HepG2 (cell line): Measurements from ENCODE around the gene BATF. TPM values are rescaled to one million over a fixed set of nuclear protein-coding genes. Genes with fewer than 3 reads are reported as not detected.

Source experiments
- DMAP1 ChIP-seq: IDR thresholded peaks from 2 replicates; pipeline ENCODE4 v1.6.1; 2016
- HIVEP1 ChIP-seq: sonication (generic); formaldehyde crosslinking; IDR thresholded peaks from 2 replicates; pipeline ENCODE4 v1.4.0; 2020; ENCODE audit warnings: mild to moderate bottlenecking, missing genetic modification reagents
- MAFG ChIP-seq: sonication (generic); formaldehyde crosslinking; IDR thresholded peaks from 2 replicates; pipeline ENCODE4 v1.5.1; 2020; ENCODE audit warnings: mild to moderate bottlenecking, missing genetic modification reagents
- POLR2A ChIP-seq, 2 experiments: IDR thresholded peaks; 2 replicates each; pipeline ENCODE4 v1.6.1; 2011; ENCODE audit warnings: low read depth in 2 of 2, low read length in 2 of 2, mild to moderate bottlenecking in 1 of 2, moderate library complexity in 1 of 2; ENCODE audit not compliant: insufficient read depth in 1 of 2
- ZFY ChIP-seq: sonication (generic); formaldehyde crosslinking; IDR thresholded peaks from 2 replicates; pipeline ENCODE4 v1.4.0; 2020; ENCODE audit warnings: missing genetic modification reagents
- ZNF136 ChIP-seq: sonication (generic); formaldehyde crosslinking; IDR thresholded peaks from 2 replicates; pipeline ENCODE4 v1.8.1; 2022; ENCODE audit warnings: low read depth, mild to moderate bottlenecking, moderate library complexity, missing genetic modification reagents
- ZNF441 ChIP-seq: sonication (generic); formaldehyde crosslinking; IDR thresholded peaks from 2 replicates; pipeline ENCODE4 v1.7.0; 2021; ENCODE audit warnings: missing genetic modification reagents, borderline replicate concordance
- ZNF570 ChIP-seq: sonication (generic); formaldehyde crosslinking; IDR thresholded peaks from 2 replicates; pipeline ENCODE4 v1.4.0; 2020; ENCODE audit warnings: mild to moderate bottlenecking, missing genetic modification reagents, borderline replicate concordance
- ZNF598 ChIP-seq: sonication (generic); formaldehyde crosslinking; IDR thresholded peaks from 2 replicates; pipeline ENCODE4 v1.5.1; 2020; ENCODE audit warnings: mild to moderate bottlenecking, missing genetic modification reagents, borderline replicate concordance
- ZNF615 ChIP-seq: sonication (generic); formaldehyde crosslinking; IDR thresholded peaks from 2 replicates; pipeline ENCODE4 v1.5.0; 2020; ENCODE audit warnings: mild to moderate bottlenecking, missing genetic modification reagents, borderline replicate concordance
- ZNF761 ChIP-seq: sonication (generic); formaldehyde crosslinking; conservative IDR thresholded peaks from 2 replicates; pipeline ENCODE4 v1.4.0; 2020; ENCODE audit warnings: mild to moderate bottlenecking, missing genetic modification reagents
- ZSCAN31 ChIP-seq: sonication (generic); formaldehyde crosslinking; IDR thresholded peaks from 2 replicates; pipeline ENCODE4 v1.5.0; 2020; ENCODE audit warnings: low read depth, mild to moderate bottlenecking, missing genetic modification reagents
- polyA plus RNA-seq, 8 experiments: library from polyadenylated mRNA; depleted of rRNA in 3 of 8; stranded (reverse) in 7 of 8; unstranded in 1 of 8; fragments of >200 nt; fragmentation: Illumina TruSeq in 4 of 8; extraction: Trizol in 4 of 8; gene quantifications; 2 replicates each; pipeline versions ENCODE4 v1.2.1 to v1.2.3, GENCODE V29; 2011 to 2016; ENCODE audit warnings: low read depth in 4 of 8, missing spikeins in 1 of 8, mixed read lengths in 1 of 8; ENCODE audit not compliant: insufficient read depth in 1 of 8
- total RNA-seq, 5 experiments: library from RNA; depleted of rRNA; stranded (reverse); fragments of >200 nt; fragmentation: Illumina TruSeq; extraction: Trizol; gene quantifications; 2 replicates each; pipeline ENCODE4 v1.2.3, GENCODE V29; 2016; ENCODE audit warnings: low read depth in 1 of 5
- TF ChIP-seq, protein P1 (sequence below): sonication (generic); formaldehyde crosslinking; IDR thresholded peaks from 2 replicates; pipeline ENCODE4 v1.5.0; 2020; ENCODE audit warnings: missing genetic modification reagents
- TF ChIP-seq, protein P2 (sequence below): sonication (generic); formaldehyde crosslinking; conservative IDR thresholded peaks from 2 replicates; pipeline ENCODE4 v1.4.0; 2020; ENCODE audit warnings: missing genetic modification reagents
- TF ChIP-seq, protein P3 (sequence below): sonication (generic); formaldehyde crosslinking; IDR thresholded peaks from 2 replicates; pipeline ENCODE4 v1.8.0; 2022; ENCODE audit warnings: mild to moderate bottlenecking, missing genetic modification reagents; ENCODE audit not compliant: insufficient replicate concordance
- TF ChIP-seq, protein P4 (sequence below): sonication (generic); formaldehyde crosslinking; conservative IDR thresholded peaks from 2 replicates; pipeline ENCODE4 v1.4.0; 2020; ENCODE audit warnings: mild to moderate bottlenecking, missing genetic modification reagents, moderate library complexity
- TF ChIP-seq, protein P5 (sequence below): sonication (generic); formaldehyde crosslinking; IDR thresholded peaks from 2 replicates; pipeline ENCODE4 v1.4.0; 2020; ENCODE audit warnings: missing genetic modification reagents
- TF ChIP-seq, protein P6 (sequence below): IDR thresholded peaks from 2 replicates; pipeline ENCODE4 v1.6.1; 2016; ENCODE audit warnings: mild to moderate bottlenecking, missing biosample characterization, missing genetic modification reagents

BATF gene
- total and polyA plus RNA-seq, 2 of the 13 experiments (the other 11 are each of a cell fraction or from before 2014, with no cell fraction given) = 0.22 to 0.37 TPM

DNA sequence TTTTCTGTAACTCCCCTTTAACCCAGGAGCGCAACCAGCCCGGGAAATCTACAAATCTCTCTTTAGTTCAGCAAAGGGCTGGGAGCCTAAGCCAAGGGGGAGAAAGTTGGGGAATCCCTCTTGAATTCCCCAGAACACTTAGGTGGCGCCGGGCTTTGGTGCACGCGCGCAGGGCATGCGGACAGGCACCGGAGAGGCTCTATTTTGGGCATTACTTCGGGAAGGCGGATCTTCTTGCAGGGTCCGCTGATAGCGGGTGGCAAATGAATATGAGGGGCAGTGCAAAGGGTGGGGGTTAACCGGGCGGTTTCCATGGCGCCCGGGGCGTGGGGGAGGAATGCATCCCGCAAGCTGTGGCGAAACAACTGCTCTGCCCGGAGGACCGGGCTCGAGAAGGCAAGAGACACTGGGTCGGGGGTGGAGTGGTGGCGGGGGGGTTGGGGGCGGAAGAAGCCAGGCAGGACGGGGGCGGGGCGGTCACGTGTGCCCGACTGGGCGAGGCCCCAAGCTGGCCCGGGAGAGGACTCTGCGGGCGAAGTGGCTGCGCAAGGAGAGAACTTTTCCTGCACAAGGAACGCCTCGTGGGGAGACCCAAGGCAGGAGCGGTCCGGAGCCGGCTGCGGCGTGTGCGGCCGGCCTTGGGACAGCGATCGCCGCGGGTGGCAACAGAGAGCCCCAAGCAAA lies 56.0 kb downstream of the BATF start, which contains the start of gene FLVCR2 (continued):
- TF ChIP-seq, protein P1, sequence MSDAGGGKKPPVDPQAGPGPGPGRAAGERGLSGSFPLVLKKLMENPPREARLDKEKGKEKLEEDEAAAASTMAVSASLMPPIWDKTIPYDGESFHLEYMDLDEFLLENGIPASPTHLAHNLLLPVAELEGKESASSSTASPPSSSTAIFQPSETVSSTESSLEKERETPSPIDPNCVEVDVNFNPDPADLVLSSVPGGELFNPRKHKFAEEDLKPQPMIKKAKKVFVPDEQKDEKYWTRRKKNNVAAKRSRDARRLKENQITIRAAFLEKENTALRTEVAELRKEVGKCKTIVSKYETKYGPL (CRISPR knock-in tag) = no peak
- TF ChIP-seq ZNF598 (CRISPR knock-in tag) = no peak
- TF ChIP-seq ZFY = peak; percentile 10; the same call in 1 of the 2 replicates
- TF ChIP-seq ZNF441 (CRISPR knock-in tag) = 0 out of 2 replicates have a peak, but pooled peaks have one; percentile 8
- TF ChIP-seq, protein P2, sequence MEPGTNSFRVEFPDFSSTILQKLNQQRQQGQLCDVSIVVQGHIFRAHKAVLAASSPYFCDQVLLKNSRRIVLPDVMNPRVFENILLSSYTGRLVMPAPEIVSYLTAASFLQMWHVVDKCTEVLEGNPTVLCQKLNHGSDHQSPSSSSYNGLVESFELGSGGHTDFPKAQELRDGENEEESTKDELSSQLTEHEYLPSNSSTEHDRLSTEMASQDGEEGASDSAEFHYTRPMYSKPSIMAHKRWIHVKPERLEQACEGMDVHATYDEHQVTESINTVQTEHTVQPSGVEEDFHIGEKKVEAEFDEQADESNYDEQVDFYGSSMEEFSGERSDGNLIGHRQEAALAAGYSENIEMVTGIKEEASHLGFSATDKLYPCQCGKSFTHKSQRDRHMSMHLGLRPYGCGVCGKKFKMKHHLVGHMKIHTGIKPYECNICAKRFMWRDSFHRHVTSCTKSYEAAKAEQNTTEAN (CRISPR knock-in tag) = no peak
- TF ChIP-seq, protein P3, sequence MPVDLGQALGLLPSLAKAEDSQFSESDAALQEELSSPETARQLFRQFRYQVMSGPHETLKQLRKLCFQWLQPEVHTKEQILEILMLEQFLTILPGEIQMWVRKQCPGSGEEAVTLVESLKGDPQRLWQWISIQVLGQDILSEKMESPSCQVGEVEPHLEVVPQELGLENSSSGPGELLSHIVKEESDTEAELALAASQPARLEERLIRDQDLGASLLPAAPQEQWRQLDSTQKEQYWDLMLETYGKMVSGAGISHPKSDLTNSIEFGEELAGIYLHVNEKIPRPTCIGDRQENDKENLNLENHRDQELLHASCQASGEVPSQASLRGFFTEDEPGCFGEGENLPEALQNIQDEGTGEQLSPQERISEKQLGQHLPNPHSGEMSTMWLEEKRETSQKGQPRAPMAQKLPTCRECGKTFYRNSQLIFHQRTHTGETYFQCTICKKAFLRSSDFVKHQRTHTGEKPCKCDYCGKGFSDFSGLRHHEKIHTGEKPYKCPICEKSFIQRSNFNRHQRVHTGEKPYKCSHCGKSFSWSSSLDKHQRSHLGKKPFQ (CRISPR knock-in tag) = no peak
- TF ChIP-seq, protein P4, sequence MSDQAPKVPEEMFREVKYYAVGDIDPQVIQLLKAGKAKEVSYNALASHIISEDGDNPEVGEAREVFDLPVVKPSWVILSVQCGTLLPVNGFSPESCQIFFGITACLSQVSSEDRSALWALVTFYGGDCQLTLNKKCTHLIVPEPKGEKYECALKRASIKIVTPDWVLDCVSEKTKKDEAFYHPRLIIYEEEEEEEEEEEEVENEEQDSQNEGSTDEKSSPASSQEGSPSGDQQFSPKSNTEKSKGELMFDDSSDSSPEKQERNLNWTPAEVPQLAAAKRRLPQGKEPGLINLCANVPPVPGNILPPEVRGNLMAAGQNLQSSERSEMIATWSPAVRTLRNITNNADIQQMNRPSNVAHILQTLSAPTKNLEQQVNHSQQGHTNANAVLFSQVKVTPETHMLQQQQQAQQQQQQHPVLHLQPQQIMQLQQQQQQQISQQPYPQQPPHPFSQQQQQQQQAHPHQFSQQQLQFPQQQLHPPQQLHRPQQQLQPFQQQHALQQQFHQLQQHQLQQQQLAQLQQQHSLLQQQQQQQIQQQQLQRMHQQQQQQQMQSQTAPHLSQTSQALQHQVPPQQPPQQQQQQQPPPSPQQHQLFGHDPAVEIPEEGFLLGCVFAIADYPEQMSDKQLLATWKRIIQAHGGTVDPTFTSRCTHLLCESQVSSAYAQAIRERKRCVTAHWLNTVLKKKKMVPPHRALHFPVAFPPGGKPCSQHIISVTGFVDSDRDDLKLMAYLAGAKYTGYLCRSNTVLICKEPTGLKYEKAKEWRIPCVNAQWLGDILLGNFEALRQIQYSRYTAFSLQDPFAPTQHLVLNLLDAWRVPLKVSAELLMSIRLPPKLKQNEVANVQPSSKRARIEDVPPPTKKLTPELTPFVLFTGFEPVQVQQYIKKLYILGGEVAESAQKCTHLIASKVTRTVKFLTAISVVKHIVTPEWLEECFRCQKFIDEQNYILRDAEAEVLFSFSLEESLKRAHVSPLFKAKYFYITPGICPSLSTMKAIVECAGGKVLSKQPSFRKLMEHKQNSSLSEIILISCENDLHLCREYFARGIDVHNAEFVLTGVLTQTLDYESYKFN = 0 out of 2 replicates have a peak, but pooled peaks have one; percentile 13
- no peak for TF ChIP-seq ZNF136
- TF ChIP-seq HIVEP1 (CRISPR knock-in tag) = peak; percentile 39; the same call in 1 of the 2 replicates
- TF ChIP-seq, protein P5, sequence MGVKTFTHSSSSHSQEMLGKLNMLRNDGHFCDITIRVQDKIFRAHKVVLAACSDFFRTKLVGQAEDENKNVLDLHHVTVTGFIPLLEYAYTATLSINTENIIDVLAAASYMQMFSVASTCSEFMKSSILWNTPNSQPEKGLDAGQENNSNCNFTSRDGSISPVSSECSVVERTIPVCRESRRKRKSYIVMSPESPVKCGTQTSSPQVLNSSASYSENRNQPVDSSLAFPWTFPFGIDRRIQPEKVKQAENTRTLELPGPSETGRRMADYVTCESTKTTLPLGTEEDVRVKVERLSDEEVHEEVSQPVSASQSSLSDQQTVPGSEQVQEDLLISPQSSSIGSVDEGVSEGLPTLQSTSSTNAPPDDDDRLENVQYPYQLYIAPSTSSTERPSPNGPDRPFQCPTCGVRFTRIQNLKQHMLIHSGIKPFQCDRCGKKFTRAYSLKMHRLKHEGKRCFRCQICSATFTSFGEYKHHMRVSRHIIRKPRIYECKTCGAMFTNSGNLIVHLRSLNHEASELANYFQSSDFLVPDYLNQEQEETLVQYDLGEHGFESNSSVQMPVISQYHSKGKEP = no peak
- TF ChIP-seq, protein P6, sequence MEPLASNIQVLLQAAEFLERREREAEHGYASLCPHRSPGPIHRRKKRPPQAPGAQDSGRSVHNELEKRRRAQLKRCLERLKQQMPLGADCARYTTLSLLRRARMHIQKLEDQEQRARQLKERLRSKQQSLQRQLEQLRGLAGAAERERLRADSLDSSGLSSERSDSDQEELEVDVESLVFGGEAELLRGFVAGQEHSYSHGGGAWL (CRISPR knock-in tag) = 0 out of 2 replicates have a peak, but pooled peaks have one; percentile 24
- no peak for TF ChIP-seq ZNF615 (CRISPR knock-in tag)
- no peak for TF ChIP-seq ZNF570 (CRISPR knock-in tag)
- TF ChIP-seq DMAP1 = peak; percentile 35; the same call in 1 of the 2 replicates
- TF ChIP-seq ZNF761 (CRISPR knock-in tag) = 0 out of 2 replicates have a peak, but pooled peaks have one; percentile 24
- 0 out of 2 replicates have a peak, but pooled peaks have one; percentile 14 for TF ChIP-seq ZSCAN31 (CRISPR knock-in tag)
- no peak for TF ChIP-seq POLR2A (IDR thresholded peaks at IDR 0.05; ENCODE audit: insufficient read depth in 1 of 2, low read depth in 2 of 2, low read length in 2 of 2)
- no peak for TF ChIP-seq MAFG (CRISPR knock-in tag)
